K562 (cell line): ENCODE data around the gene DGCR2. TPM values are rescaled to one million over a fixed set of nuclear protein-coding genes. Genes with fewer than 3 reads are reported as not detected.
A peak's percentile ranks its signal among the peaks of the same experiment; 100 is the strongest.

ENCODE experiments used
- ARID4B ChIP-seq: sonication (generic); formaldehyde crosslinking; IDR thresholded peaks from 2 replicates; pipeline ENCODE4 v1.8.0; 2022; ENCODE audit warnings: mild to moderate bottlenecking, missing genetic modification reagents
- BCLAF1 ChIP-seq, 2 experiments: fragments of 450-650 bp in 1 of 2; IDR thresholded peaks; 2 replicates each; pipeline ENCODE4 v1.6.1; 2011 to 2017; ENCODE audit warnings: low read depth in 2 of 2, antibody characterized with exemption in 1 of 2, borderline replicate concordance in 1 of 2, low read length in 1 of 2, mild to moderate bottlenecking in 1 of 2, mixed read lengths in 1 of 2; ENCODE audit not compliant: control insufficient read depth in 1 of 2
- BHLHE40 ChIP-seq: IDR thresholded peaks from 2 replicates; pipeline ENCODE4 v1.6.1; 2011; ENCODE audit warnings: low read length, improper control_type of control experiment
- BMI1 ChIP-seq: fragments of 150-350 bp; IDR thresholded peaks from 2 replicates; pipeline ENCODE4 v1.6.1; 2014; ENCODE audit warnings: low read length
- BRD4 ChIP-seq: fragments of 200-600 bp; sonication (generic); IDR thresholded peaks from 2 replicates; pipeline ENCODE4 v1.6.1; 2017; ENCODE audit warnings: inconsistent platforms
- CXXC5 ChIP-seq: fragments of 250-450 bp; sonication (Bioruptor Pico); IDR thresholded peaks from 2 replicates; pipeline ENCODE4 v1.8.0; 2022; ENCODE audit warnings: inconsistent platforms, mild to moderate bottlenecking, moderate library complexity
- DNMT1 ChIP-seq: fragments of 450-650 bp; IDR thresholded peaks from 2 replicates; pipeline ENCODE4 v1.6.1; 2016; ENCODE audit warnings: antibody characterized with exemption, mild to moderate bottlenecking
- GATAD2B ChIP-seq: fragments of 450-650 bp; IDR thresholded peaks from 2 replicates; pipeline ENCODE4 v1.6.1; 2017; ENCODE audit warnings: mild to moderate bottlenecking, borderline replicate concordance
- MCM3 ChIP-seq: fragments of 450-650 bp; IDR thresholded peaks from 2 replicates; pipeline ENCODE4 v1.6.1; 2016
- MEF2D ChIP-seq: conservative IDR thresholded peaks from 2 replicates; pipeline ENCODE4 v1.6.1; 2016; ENCODE audit warnings: low read depth, missing genetic modification characterization, missing compliant biosample characterization
- NR0B1 ChIP-seq: fragments of 450-650 bp; IDR thresholded peaks from one replicate; pipeline ENCODE4 v1.6.1; 2018; ENCODE audit warnings: mild to moderate bottlenecking, moderate library complexity; ENCODE audit not compliant: partially characterized antibody
- NR1H2 ChIP-seq: sonication (generic); formaldehyde crosslinking; IDR thresholded peaks from 2 replicates; pipeline ENCODE4 v1.4.0; 2020; ENCODE audit warnings: mild to moderate bottlenecking, missing genetic modification reagents
- NUFIP1 ChIP-seq: fragments of 450-650 bp; IDR thresholded peaks from 2 replicates; pipeline ENCODE4 v1.6.1; 2018; ENCODE audit not compliant: partially characterized antibody
- PCBP1 ChIP-seq: fragments of 200-400 bp; formaldehyde crosslinking; IDR thresholded peaks from 2 replicates; pipeline ENCODE4 v1.6.1; 2018; ENCODE audit warnings: mild to moderate bottlenecking, low read depth, low read length; ENCODE audit not compliant: poor library complexity, severe bottlenecking
- RBBP5 ChIP-seq: fragments of 200-600 bp; sonication (generic); IDR thresholded peaks from 2 replicates; pipeline ENCODE4 v1.6.1; 2012; ENCODE audit warnings: borderline replicate concordance, mild to moderate bottlenecking, low read length, control low read depth, inconsistent platforms; ENCODE audit not compliant: insufficient read depth, poor library complexity, severe bottlenecking
- RFX7 ChIP-seq: fragments of 250-450 bp; sonication (Bioruptor Pico); IDR thresholded peaks from 2 replicates; pipeline ENCODE4 v1.5.1; 2021; ENCODE audit warnings: mild to moderate bottlenecking
- ZKSCAN1 ChIP-seq: fragments of 150-350 bp; IDR thresholded peaks from 2 replicates; pipeline ENCODE4 v1.6.1; 2016; ENCODE audit warnings: low read depth, low read length
- ZNF324 ChIP-seq: fragments of 250-450 bp; sonication (Bioruptor Pico); IDR thresholded peaks from 2 replicates; pipeline ENCODE4 v1.4.0; 2020; ENCODE audit warnings: mild to moderate bottlenecking
- ZNF384 ChIP-seq: IDR thresholded peaks from 2 replicates; pipeline ENCODE4 v1.6.1; 2012; ENCODE audit warnings: low read depth, low read length, improper control_type of control experiment
- polyA plus RNA-seq, 8 experiments: library from polyadenylated mRNA; depleted of rRNA in 4 of 8; stranded (reverse) in 5 of 8; unstranded in 3 of 8; fragments of >200 nt; fragmentation: Nextera tagmentation in 2 of 8; fragmentation: Illumina TruSeq in 1 of 8; extraction: Ambion mirVana in 2 of 8; extraction: Trizol in 1 of 8; gene quantifications; 2 replicates each; pipeline versions ENCODE4 v1.2.1 to v1.2.3, GENCODE V29; 2011 to 2014; ENCODE audit warnings: inconsistent platforms in 1 of 8, missing spikeins in 1 of 8
- total RNA-seq, 7 experiments: library from RNA; depleted of rRNA in 6 of 7; stranded (reverse); fragments of >200 nt in 6 of 7; fragmentation: Illumina TruSeq in 2 of 7; extraction: Trizol in 2 of 7; gene quantifications; 2 replicates each; pipeline versions ENCODE4 v1.2.1 to v1.2.3, GENCODE V29; 2011 to 2021; ENCODE audit warnings: low replicate concordance in 1 of 7
- TF ChIP-seq, protein P1 (sequence below): sonication (generic); formaldehyde crosslinking; IDR thresholded peaks from 2 replicates; pipeline ENCODE4 v1.8.1; 2023; ENCODE audit warnings: mild to moderate bottlenecking, missing genetic modification reagents

The DGCR2 gene
- total and polyA plus RNA-seq, 9 of the 15 experiments (the other 6 are each of a cell fraction or from before 2014, with no cell fraction given) = 0.69 to 101 (median 56.4) TPM

GRCh38 chr22:19086417-19086816 is 35.8 kb downstream of the DGCR2 start (continued):
- TF ChIP-seq RFX7 (CRISPR knock-in tag) = no peak
- TF ChIP-seq NR1H2 (CRISPR knock-in tag) = 0 out of 2 replicates have a peak, but pooled peaks have one; percentile 83
- no peak for TF ChIP-seq NUFIP1
- no peak for TF ChIP-seq MCM3
- no peak for TF ChIP-seq ZNF324
- no peak for TF ChIP-seq CXXC5 (CRISPR knock-in tag)
- no peak for TF ChIP-seq ZNF384
- no peak for TF ChIP-seq NR0B1
- no peak for TF ChIP-seq BMI1
- TF ChIP-seq ARID4B (CRISPR knock-in tag) = no peak
- TF ChIP-seq, protein P1, sequence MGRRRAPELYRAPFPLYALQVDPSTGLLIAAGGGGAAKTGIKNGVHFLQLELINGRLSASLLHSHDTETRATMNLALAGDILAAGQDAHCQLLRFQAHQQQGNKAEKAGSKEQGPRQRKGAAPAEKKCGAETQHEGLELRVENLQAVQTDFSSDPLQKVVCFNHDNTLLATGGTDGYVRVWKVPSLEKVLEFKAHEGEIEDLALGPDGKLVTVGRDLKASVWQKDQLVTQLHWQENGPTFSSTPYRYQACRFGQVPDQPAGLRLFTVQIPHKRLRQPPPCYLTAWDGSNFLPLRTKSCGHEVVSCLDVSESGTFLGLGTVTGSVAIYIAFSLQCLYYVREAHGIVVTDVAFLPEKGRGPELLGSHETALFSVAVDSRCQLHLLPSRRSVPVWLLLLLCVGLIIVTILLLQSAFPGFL (CRISPR knock-in tag) = no peak
- TF ChIP-seq RBBP5 = no peak
- TF ChIP-seq DNMT1 = no peak
- no peak for TF ChIP-seq PCBP1
- TF ChIP-seq BRD4 = no peak
- TF ChIP-seq BCLAF1 (IDR thresholded peaks at IDR 0.05; ENCODE audit: borderline replicate concordance in 1 of 2, control insufficient read depth in 1 of 2, low read depth in 2 of 2, low read length in 1 of 2) = no peak
- TF ChIP-seq BHLHE40 = no peak
- no peak for TF ChIP-seq GATAD2B
- no peak for TF ChIP-seq MEF2D
- TF ChIP-seq ZKSCAN1 = no peak
